Stimulated activated CD4-positive, alpha-beta T cell treated with anti-CD3 and anti-CD28 coated beads, TNF-alpha, amount 100 ng/mL, for 24 hours (primary cell): ENCODE data around the gene NANOS1.

ENCODE experiments used
- DNase-seq, 3 experiments: peaks; one replicate each; pipeline ENCODE4 v3.0.0-alpha.2; 2020; ENCODE audit warnings: low read depth in 3 of 3

The NANOS1 gene

GRCh38 chr10:119029613-119030420 lies at the start of gene NANOS1:
NANOS1 (plus strand) TSS chr10:119029714; CDS start chr10:119029802, 88 bp downstream.
- peak in 1 of 3 experiments; percentile 2 for DNase-seq

GRCh38 chr10:118980135-118980865 lies 49.2 kb upstream of the NANOS1 start:
- no peak for DNase-seq

DNA sequence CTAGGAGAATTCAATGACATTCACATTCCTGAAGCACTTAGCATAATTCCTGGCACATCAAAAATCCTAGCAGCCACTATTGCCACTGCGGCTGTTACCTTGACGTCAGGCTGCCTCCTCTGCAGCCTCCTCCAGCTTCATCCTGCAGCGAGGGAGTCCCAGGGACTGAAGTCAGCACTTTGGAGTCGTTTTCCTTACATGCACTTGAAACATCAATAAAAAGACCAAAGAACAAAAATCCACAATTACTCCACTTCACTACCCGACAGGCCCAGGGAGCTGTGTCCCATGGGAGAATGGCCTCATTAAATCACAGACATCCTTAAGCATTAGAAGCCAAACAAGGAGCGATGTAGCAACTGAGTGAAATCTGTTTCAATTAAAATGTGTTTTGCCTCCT lies 48.6 kb upstream of the NANOS1 start:
- DNase-seq = no peak

- no peak for DNase-seq
Measured at GRCh38 chr10:118981946-118982345, 47.6 kb upstream of the NANOS1 start.

DNA sequence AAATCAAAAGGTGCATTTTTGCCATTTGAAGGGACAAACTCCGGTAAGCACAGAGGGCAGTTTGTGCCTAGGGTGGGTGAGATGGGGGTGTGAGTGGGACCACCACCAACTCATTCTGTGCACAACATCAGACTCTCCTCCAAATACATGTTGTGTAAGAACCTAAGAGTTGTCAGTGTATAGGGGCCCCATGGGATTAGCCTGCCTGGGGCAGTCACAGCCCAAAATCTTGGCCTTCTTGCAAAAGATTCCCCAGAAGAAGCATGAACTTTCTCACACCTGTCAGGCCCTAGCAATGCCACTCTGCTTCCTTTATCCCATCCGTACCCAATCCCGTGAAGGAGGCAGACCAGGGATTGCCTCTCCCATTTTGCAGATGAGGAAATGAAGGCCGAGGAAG lies 47.1 kb upstream of the NANOS1 start:
- DNase-seq = no peak

- no peak for DNase-seq
Measured at GRCh38 chr10:118983263-118983662, 46.3 kb upstream of the NANOS1 start.

- DNase-seq = no peak
Measured at GRCh38 chr10:118985576-118985975, 43.9 kb upstream of the NANOS1 start.

GRCh38 chr10:118986815-118987790 lies 42.4 kb upstream of the NANOS1 start:
- DNase-seq = no peak

DNA sequence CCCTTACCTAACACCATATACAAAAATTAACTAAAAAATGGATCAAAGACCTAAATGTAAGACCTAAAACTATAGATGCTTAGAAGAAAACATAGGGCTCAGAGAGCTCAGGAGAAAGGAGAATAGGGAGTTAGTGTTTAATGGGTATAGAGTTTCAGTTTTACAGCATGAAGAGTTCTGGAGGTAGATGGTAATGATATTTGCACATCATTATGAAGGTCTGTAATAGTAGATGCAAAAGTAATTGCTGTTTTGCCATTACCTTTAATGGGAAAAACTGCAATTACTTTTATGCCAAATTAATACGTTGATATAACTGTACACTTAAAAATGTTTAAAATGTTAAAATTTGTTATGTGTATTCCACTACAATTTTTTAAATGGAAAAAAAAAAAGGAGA lies 39.2 kb upstream of the NANOS1 start:
- DNase-seq = no peak

GRCh38 chr10:118992496-118992895 lies 37.0 kb upstream of the NANOS1 start:
- no peak for DNase-seq

DNA sequence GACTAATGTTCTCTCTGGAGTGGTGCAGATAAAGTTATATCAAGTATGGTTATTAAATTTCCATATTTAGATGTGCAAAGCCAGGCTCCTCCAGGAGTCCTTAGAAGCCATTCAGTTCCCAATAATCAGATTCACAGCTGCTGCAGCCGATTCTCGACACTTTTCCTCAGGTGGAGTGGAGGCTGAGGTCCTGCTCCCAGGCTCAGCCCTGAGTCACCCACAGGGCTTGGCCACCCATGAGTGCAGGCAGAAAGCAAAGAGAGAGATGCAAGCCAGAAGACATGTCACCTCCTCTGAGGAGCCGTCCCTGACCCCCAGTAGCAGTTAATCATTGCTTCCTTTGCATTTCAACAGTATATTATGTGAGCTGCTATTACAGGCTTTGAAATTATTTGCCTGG lies 36.3 kb upstream of the NANOS1 start:
- no peak for DNase-seq

- DNase-seq = no peak
Measured at GRCh38 chr10:118994321-118994720, 35.2 kb upstream of the NANOS1 start.

GRCh38 chr10:118995739-118996138 lies 33.8 kb upstream of the NANOS1 start:
- DNase-seq = no peak

GRCh38 chr10:118997379-118997778 lies 32.1 kb upstream of the NANOS1 start:
- DNase-seq = no peak

DNA sequence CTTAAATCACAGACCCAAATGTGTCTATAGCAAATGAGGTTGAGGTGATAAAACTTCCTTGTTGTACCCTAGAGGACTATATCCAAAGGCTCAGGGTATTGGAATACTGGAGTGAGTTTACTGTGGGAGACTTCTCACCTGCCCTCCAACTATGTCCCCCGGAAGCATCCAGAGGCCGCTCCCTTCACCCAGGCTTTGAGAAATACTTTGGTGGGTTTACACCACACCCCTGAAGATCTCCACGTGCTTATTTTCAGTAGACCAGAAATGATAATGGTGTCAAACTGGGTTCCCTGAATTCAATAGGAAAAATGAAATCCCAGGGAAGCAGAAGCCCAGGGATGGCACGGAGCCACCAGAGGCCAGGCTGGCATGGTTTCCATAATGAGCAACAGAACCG lies 31.3 kb upstream of the NANOS1 start:
- DNase-seq = no peak

GRCh38 chr10:119001717-119002500 lies 27.6 kb upstream of the NANOS1 start:
- DNase-seq = no peak

DNA sequence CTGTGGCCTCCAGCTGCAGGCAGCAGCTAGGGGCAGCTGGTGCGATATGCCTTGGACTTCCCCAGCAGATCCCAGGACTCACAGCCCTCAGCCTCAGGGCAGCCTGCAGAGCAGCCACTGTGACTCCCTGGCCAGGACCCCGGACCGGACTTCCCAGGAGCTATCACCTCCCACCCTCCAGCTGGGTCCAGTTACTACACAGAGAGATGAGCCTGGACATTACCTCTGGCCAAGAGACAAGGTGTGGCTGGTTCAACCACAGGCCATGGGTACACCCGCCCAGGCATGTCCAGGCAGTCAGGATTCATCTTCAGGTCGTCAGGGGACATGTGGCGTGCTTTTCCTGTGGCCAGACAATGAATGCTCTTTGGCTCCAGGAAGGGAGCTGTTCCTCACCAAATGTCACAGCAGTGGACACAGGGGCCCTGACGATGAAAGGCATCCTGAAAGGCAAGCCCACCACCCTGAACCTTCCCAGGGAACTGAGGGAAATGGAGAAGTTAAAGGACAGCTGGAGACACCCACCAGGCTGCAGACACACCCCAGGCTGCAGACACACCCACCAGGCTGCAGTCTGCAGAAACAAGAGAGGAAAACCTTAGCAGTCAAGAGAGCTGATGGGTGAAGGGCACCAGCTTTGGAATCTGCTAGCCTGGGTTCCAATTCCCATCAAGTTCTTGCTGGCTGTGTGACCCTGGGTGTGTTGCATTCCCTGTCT lies 25.8 kb upstream of the NANOS1 start:
- DNase-seq = no peak

DNA sequence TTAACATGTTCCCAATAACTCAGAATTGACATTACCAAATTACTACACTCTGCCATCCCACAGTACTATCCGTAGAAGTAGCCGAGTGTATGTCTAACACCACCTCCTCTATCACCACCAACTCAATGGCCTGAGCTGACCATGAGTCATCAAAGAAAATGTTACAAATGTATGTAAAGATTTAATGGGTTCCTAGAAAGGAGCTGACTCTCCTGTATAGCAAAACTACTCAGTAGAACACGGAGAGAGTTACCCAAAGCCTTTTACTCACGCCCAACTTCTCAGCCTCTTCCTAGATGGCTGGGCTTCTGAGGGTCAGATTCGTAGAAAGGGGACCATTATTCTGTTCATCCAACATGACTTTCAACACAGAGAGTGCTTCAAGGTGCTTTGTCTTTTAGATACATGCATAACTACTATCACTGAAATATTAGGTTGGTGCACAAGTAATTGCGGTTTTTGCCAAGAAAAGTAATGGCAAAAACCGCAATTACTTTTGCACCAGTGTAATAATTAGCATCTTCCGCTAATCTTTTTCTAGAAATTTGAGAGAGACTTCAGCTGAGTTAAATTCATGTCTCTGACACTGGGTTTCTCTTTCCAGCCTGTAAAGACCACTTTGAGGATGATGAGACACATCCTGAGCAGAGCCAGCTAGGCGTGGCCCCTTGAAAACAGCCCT lies 24.0 kb upstream of the NANOS1 start:
- no peak for DNase-seq

DNA sequence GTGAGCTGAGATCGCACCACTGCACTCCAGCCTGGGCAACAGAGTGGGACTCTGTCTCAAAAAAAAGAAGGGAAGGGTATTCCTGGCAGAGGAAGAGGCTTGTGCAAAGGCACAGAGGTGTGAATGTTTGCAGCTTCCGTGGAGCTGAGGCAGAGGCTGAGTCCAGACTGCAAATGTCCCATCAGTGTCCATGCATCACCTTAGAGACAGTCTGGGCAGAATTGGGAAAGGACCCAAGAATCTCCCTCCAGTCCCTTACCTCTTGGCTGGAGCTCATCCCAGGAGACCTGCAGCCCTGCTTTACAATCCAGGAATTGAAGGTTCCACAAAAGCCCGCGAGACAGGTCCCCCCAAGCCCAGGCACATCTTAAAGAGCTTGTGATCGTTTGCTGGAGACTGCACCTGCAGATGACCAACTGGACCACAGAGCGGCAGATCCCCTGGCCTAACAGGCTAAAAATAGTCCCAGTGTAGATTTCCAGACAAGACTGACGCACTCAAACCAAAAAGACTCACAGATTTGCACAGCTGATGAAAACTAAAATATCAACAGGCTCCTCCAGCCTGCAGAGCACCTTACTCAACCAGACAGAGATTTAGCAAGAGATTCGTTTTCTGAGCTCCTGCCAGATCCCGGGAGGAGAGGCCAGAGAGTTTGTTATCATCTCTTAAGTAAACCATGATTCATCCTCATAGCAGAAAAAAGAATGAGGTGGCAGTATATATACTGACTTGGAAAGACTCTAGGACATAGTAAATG lies 22.9 kb upstream of the NANOS1 start:
- DNase-seq = no peak
